Activated CD4-positive, alpha-beta T cell treated with anti-CD3 and anti-CD28 coated beads for 1 hour (primary cell): ENCODE data around the gene PXN.

Experiments
- DNase-seq: peaks from one replicate; pipeline ENCODE4 v3.0.0-alpha.2; 2020

The PXN gene

DNA sequence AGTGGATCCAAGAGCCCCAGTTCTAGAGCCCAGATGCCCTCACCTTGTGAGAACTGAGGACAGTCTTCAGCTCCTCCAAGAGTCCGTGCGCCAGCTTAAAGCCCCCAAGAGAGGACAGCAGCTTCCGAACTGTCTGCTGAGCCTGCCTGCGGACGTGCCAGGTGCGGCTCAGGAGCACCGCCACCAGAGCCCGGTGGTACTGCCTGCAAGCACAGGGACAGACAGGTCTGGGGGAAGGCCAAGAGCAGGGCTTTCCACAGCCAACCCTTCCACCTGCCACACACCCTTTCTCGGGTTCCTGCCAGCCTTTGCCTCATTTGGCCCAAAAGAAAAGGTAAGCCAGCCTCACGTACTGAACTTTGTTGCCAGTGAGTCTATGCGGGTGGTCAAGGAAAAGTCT lies 101.2 kb downstream of the PXN start:
- no peak for DNase-seq

DNA sequence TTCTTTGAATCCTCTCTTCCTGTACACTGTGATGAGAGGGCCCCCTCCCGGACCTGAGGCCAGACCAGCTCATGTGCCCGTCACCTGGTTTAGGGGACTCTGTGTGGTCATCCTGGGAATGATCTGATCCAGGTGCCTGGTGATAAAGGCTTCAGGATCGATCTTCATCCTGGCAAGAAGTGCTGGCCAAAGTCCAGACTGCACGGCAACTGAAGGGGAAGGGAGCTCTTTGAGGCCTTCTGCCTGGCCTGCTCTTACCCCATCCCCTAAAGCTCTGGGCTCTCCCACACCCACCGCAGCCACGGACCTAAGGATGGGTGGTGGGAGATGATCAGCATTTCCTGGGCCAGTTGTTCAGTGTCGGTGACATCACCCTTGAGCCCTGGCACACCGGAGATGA lies 102.8 kb downstream of the PXN start:
- DNase-seq, result no peak

DNA sequence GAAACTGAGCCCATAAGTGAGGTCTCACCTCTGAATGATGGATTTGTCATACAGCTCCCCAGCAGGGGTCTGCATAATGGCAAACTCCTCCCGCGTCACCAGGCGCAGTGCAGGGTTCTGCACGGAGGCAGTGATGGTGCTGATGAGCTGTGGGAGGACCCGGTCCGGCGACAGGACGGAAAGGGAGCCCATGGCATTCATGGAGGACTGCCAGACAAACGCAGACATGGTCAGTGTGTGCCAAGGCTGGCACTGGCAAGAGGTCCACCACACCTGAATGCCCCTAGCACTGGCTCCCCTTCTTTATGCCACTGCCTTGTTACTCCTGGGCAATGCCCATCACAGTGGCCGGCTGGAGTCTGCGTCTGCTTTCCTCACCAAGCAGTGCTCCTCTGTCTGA lies 103.7 kb downstream of the PXN start:
- no peak for DNase-seq
